Stimulated activated CD8-positive, alpha-beta memory T cell treated with anti-CD3 and anti-CD28 coated beads, Interleukin-7, amount 100 ng/mL, for 1 hour (primary cell): ENCODE data around the gene APOBEC3G.
A peak's percentile ranks its signal among the peaks of the same experiment; 100 is the strongest.
"Not testable (repeated sequence)": the region's sequence is repeated elsewhere in the genome, so short reads cannot be mapped to it uniquely, and the experiment has no call there.

ENCODE experiments used
- DNase-seq, 2 donors: peaks; one replicate each; pipeline ENCODE4 v3.0.0-alpha.2; 2020; ENCODE audit warnings: low read depth in 2 of 2

The APOBEC3G gene

GRCh38 chr22:39066442-39067276 is 10.4 kb upstream of the APOBEC3G start:
- not testable (repeated sequence) for DNase-seq

- no peak for DNase-seq
Observed at GRCh38 chr22:39068033-39068785, 8.9 kb upstream of the APOBEC3G start.

DNA sequence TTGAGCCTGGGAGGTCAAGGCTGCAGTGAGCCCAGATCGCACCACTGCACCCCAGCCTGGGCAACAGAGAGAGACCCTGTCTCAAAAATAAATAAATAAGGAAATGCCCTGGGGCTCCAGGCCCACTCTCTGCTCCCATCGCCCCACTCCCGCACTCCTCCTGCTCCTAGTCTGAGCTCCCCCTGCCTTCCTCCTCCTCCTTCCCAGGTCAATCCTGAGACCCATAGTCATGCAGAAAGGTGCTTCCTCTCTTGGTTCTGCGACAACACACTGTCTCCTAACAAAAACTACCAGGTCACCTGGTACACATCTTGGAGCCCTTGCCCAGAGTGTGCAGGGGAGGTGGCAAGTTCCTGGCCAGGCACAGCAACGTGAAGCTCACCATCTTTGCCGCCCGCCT is 6.9 kb upstream of the APOBEC3G start:
- no peak for DNase-seq

DNA sequence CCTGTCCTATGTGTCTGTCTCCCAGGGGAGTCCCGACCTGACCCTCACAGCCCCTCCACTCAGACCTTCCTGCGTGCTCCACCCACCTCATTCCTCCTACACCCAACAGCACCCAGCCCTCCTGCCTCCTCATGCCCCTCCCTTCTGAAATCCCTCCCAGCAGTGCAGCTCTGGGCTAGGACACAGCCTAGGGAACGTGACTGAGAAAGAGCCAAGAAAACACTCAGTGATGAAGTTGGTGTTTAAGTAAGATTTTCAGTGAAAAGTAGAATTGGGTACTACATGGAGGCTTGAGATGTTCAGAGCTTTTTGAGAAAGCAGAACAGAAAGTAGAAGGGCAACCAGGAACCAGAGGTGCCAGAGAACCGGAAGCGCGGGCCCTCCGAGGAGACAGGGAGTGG is 4.5 kb upstream of the APOBEC3G start:
- DNase-seq: not testable (repeated sequence)

GRCh38 chr22:39073981-39074380 is 3.1 kb upstream of the APOBEC3G start:
- DNase-seq: no peak

DNA sequence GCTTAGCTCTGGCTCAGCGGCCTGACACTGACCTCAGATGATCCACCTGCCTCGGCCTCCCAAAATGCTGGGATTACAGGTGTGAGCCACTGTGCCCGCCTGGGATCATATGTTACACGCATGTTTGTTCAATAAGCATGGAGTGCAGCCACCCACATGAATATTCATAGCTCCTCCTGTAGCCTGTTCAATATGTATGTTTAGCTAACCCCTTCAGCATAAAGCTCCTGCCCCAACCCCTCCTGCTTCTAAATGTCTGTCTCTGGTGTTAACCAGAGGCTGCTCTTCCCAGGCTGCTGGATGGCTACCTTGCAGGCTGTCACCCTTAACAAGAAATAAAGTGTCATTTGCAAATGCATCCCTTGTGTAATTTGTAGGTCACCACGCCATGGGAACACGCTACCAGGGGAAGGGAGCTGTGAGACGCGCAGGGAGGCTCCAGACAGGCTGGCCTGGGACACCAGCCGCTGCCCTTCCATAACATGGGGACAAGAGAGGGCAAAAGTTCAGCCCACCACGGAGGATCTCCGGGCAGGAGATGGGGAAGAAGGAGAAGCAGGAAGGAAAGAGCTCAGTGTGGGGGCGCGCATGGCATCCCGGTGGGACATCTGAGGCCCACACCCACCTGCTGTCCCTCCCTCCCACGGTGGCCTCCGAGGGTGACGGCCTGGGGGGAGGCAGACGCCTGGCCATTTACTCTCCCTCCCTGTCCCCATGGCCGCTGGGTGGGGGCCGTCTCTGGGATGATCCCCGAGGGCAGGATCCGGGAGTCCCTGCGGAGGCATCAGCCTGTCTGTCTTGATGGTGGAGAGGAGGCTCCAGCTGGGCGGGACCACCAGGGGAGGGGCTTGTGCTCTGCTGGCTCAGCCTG is 685 bp upstream of the APOBEC3G start:
- DNase-seq: not testable (repeated sequence)

GRCh38 chr22:39077912-39078311 is 837 bp downstream of the APOBEC3G start:
- not testable (repeated sequence) for DNase-seq

DNA sequence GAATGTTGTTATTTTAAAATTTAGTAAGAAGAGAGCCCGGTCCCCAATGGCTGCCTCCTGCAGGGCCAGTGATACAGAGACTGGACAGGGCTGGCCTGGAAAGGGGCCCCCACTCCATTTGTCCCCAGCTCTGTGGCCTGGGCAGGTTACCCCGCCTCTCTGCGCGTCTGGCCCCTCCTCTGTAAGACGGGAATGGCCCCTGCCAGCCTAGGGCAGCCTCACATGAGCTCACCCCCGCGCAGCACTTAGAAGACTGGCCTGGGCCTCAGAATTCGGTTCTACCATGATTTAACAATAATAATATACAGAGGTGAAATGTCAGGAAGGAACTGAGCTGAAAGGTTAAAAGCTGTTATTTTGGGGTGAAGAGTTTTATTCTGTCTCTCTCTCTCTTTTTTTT is 1.3 kb downstream of the APOBEC3G start:
- DNase-seq: no peak

GRCh38 chr22:39079054-39079637 is 2.1 kb downstream of the APOBEC3G start:
- not testable (repeated sequence) for DNase-seq

- no peak for DNase-seq
Observed at GRCh38 chr22:39080052-39080762, 3.1 kb downstream of the APOBEC3G start.

GRCh38 chr22:39081016-39081415 is 3.9 kb downstream of the APOBEC3G start:
- no peak for DNase-seq

DNA sequence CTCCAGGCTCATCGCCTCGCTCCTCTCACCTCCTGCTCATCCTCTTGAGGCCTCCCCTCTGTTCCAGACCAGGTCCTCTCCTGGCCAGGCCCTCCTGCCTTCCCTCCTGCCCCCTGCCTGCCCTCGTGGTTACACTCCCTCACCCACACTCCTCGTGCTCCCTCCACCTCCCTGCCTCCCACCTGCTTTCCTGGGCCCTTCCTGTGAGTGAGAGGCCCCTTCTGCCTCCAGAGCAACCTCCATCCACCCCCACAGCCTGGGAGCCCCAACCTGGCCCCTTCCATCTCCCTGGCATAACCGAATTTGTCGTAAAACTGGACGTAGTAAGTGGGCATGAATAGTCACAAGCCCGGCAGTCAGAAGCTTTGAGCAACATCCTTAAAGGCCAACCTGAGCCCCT is 4.5 kb downstream of the APOBEC3G start:
- DNase-seq: no peak

- DNase-seq: no peak
Observed at GRCh38 chr22:39083212-39084165, 6.4 kb downstream of the APOBEC3G start.

DNA sequence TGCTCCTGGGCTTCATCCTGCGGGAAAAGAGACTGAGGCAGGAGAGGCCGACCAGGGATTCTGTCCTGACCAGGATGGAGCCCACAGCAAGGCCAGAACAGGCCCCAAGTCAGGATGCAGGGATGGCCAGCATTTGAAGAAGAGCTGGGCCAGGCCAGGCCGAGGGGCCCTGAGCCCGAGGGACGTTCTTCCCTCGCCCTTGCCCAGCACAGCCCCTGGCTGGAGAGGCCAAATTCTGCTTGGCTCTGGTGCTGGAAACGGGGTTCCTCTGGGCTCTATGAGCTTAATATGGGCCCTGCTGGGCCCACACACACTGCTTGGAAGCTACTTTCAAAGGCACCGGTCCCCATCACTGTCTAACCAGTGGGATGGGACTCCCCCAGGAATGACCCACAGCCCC is 7.6 kb downstream of the APOBEC3G start:
- DNase-seq: no peak

GRCh38 chr22:39087098-39087497 is 10.0 kb downstream of the APOBEC3G start:
- no peak for DNase-seq

DNA sequence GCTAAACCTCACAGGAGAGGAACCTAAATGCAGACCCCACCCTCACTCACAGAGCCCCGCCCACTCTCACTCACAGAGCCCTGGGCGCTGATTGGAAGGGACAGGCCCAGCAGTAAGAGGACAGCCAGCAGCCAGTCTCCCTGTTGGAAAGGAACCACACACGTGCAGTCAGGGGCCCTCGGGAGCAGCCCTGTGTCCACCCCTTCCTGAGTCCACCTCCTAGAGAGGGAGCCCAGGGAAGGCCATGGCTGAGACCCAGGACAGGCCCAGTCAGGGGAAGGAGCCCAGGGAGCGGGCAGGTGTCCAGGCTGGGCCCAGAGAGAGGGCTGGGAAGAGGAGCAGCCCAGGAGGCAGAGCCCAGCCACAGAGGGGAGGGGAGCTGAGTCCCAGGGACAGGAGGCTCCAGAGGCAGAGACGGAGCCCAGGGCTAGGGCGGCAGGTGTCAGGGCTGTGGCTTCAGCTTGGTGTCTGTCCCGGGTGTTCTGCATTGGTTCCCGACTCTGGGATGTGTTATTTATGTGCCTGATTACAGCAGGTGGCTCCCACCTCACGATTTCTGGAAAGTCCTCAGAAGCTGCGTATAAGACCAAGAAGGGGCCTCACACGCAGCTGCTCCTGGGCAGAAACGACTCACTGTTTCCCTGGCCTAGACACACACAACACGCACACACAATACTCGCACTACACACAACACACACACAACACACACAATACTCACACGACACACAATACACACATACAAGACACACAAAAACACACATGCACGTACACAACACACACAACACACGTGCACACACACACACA is 11.0 kb downstream of the APOBEC3G start:
- no peak for DNase-seq

- no peak for DNase-seq
Observed at GRCh38 chr22:39088685-39089032, 11.6 kb downstream of the APOBEC3G start.

DNA sequence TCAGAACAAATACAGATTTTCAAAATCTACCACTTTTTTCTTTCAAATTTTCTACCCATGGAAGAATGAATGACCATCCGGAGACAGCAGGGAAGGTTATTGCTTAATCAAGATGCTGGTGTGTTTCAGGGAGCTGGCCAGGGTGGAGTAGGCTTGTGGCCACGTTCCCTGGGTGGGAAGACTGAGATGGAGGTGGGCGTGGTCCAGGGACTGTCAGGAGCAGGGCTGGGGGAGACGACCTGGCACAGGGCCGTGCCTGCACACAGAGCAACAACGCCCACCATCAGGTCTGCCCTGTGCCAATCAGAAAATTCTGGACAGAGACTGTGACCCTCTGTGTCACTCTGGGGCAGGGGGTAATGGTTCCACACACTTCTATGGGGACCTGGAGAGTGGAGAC is 12.9 kb downstream of the APOBEC3G start:
- DNase-seq: no peak

DNA sequence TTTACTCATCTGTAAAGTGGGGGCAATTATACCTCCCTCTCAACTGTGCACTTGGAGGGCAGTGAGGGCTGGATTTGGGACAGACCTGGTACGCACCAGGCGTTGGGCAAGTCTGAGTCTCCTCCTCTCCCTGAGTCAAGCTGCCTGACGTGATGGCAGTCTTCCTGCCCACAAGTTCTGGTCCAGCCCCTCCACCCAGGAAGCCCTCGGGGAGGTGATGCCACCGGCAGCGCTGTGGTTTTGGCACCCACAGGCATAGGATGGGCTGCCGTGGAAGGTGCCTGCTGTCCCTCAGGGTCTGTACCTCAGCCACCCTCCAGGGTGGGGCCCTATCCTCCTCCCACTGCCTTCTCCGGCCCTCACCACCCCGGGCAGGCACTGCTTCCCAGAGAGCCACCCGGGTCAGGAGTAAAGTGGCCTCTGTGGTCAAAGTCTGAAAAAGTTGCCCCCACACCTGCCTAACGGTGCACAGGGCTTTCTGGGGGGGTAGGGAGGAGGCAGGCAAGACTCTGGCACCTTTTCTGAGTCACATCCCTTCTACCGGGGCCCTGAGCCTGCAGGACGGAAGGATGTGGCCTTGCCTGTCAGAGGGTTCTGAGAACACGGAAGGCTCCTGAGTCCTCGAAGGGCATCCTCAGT is 13.5 kb downstream of the APOBEC3G start:
- peak; percentile 68 to 76 for DNase-seq
